SU-DHL-6 (cell line): Measurements from ENCODE around the gene TMEM80.

Experiments used
- EZH2phosphoT487 ChIP-seq: fragments of 200-600 bp; sonication (generic), shearing (Covaris generic); conservative IDR thresholded peaks from 2 replicates; pipeline ENCODE4 v1.6.1; 2018; ENCODE audit warnings: mild to moderate bottlenecking, antibody characterized with exemption, low read length, moderate library complexity, mixed read lengths
- TF ChIP-seq, protein P1 (sequence below): fragments of 200-600 bp; sonication (generic); IDR thresholded peaks from one replicate; pipeline ENCODE4 v1.5.1; 2017; ENCODE audit warnings: antibody characterized with exemption, mild to moderate bottlenecking, low read length, moderate library complexity; ENCODE audit not compliant: insufficient read depth, poor library complexity, severe bottlenecking

DNA sequence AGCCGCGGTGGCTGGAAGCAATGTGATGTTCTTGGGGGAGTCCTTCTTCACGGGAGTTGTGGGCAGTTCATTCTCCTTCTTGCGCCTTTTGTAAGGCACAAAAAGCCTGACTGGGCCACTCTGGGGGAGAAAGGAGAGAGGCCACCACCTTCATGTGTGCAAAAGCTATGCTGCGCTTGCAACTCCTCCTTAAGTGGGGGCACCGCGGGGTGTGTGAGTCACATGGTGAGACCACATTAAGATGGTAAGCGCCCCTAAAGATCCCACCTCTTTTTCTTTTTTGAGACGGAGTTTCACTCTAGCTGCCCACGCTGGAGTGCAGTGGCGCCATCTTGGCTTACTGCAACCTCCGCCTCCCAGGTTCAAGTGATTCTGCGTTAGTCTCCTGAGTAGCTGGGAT lies 14.6 kb upstream of the TMEM80 start:
- TF ChIP-seq, protein P1, sequence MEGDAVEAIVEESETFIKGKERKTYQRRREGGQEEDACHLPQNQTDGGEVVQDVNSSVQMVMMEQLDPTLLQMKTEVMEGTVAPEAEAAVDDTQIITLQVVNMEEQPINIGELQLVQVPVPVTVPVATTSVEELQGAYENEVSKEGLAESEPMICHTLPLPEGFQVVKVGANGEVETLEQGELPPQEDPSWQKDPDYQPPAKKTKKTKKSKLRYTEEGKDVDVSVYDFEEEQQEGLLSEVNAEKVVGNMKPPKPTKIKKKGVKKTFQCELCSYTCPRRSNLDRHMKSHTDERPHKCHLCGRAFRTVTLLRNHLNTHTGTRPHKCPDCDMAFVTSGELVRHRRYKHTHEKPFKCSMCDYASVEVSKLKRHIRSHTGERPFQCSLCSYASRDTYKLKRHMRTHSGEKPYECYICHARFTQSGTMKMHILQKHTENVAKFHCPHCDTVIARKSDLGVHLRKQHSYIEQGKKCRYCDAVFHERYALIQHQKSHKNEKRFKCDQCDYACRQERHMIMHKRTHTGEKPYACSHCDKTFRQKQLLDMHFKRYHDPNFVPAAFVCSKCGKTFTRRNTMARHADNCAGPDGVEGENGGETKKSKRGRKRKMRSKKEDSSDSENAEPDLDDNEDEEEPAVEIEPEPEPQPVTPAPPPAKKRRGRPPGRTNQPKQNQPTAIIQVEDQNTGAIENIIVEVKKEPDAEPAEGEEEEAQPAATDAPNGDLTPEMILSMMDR, result no peak
- TF ChIP-seq EZH2phosphoT487, result no peak
